GM21423 (cell line): ENCODE measurements around the gene DYNC2H1.
"Not testable (repeated sequence)": the region's sequence is repeated elsewhere in the genome, so short reads cannot be mapped to it uniquely, and the experiment has no call there.

Source experiments
- ATAC-seq: cut with Tn5 transposase; IDR thresholded peaks from one replicate; pipeline ENCODE4 v1.9.1; 2021; ENCODE audit warnings: mild to moderate bottlenecking, moderate library complexity; ENCODE audit not compliant: unreplicated experiment

Gene DYNC2H1

GRCh38 chr11:103358251-103358650 lies 249.0 kb downstream of the DYNC2H1 start:
- no peak for ATAC-seq

- ATAC-seq = no peak
These were observed 250.0 kb downstream of the DYNC2H1 start for GRCh38 chr11:103359216-103359615.

- ATAC-seq = no peak
These were observed 255.5 kb downstream of the DYNC2H1 start for GRCh38 chr11:103364687-103365086.

GRCh38 chr11:103367650-103368049 lies 258.4 kb downstream of the DYNC2H1 start:
- no peak for ATAC-seq

GRCh38 chr11:103368145-103368544 lies 258.9 kb downstream of the DYNC2H1 start:
- ATAC-seq = no peak

GRCh38 chr11:103370076-103370475 lies 260.9 kb downstream of the DYNC2H1 start:
- ATAC-seq = no peak

GRCh38 chr11:103372906-103373305 lies 263.7 kb downstream of the DYNC2H1 start:
- ATAC-seq = no peak

GRCh38 chr11:103374227-103374626 lies 265.0 kb downstream of the DYNC2H1 start:
- not testable (repeated sequence) for ATAC-seq

- ATAC-seq = no peak
These were observed 269.7 kb downstream of the DYNC2H1 start for GRCh38 chr11:103378931-103379330.

- no peak for ATAC-seq
These were observed 270.8 kb downstream of the DYNC2H1 start for GRCh38 chr11:103380031-103380430.

- ATAC-seq = no peak
These were observed 275.4 kb downstream of the DYNC2H1 start for GRCh38 chr11:103384652-103385051.

- no peak for ATAC-seq
These were observed 286.4 kb downstream of the DYNC2H1 start for GRCh38 chr11:103395612-103396011.

GRCh38 chr11:103396237-103396636 lies 287.0 kb downstream of the DYNC2H1 start:
- ATAC-seq = no peak

- no peak for ATAC-seq
These were observed 288.1 kb downstream of the DYNC2H1 start for GRCh38 chr11:103397369-103397768.

- no peak for ATAC-seq
These were observed 289.6 kb downstream of the DYNC2H1 start for GRCh38 chr11:103398829-103399228.

- no peak for ATAC-seq
These were observed 297.1 kb downstream of the DYNC2H1 start for GRCh38 chr11:103406357-103406756.

- no peak for ATAC-seq
These were observed 298.4 kb downstream of the DYNC2H1 start for GRCh38 chr11:103407641-103408040.

- no peak for ATAC-seq
These were observed 304.2 kb downstream of the DYNC2H1 start for GRCh38 chr11:103413266-103413888.

- ATAC-seq = no peak
These were observed 308.8 kb downstream of the DYNC2H1 start for GRCh38 chr11:103418014-103418413.

GRCh38 chr11:103420593-103420992 lies 311.4 kb downstream of the DYNC2H1 start:
- no peak for ATAC-seq

GRCh38 chr11:103433386-103434072 lies 324.3 kb downstream of the DYNC2H1 start:
- no peak for ATAC-seq

GRCh38 chr11:103434073-103434411 lies 324.8 kb downstream of the DYNC2H1 start:
- no peak for ATAC-seq
